Measurements from ENCODE around the gene FGF8.

- TF ChIP-seq REST (IDR thresholded peaks at IDR 0.05; ENCODE audit: insufficient replicate concordance, low read depth) (no peak), CTCF (IDR thresholded peaks at IDR 0.05; ENCODE audit: insufficient read depth, low read length) (no peak), POLR2AphosphoS5 (IDR thresholded peaks at IDR 0.05; ENCODE audit: low read depth) (no peak)
These were observed 48.8 kb upstream of the FGF8 start for GRCh38 chr10:101824736-101825135.

All from HL-60 (cell line).